AG04450 (cell line): ENCODE data around the gene SMTNL2. TPM values are rescaled to one million over a fixed set of nuclear protein-coding genes. Genes with fewer than 3 reads are reported as not detected.
"Not testable (repeated sequence)": the region's sequence is repeated elsewhere in the genome, so short reads cannot be mapped to it uniquely, and the experiment has no call there.

Source experiments
- CTCF ChIA-PET: fragments of 300-600, 350-600 bp; formaldehyde crosslinking; extraction: SDS; loops from one replicate; lab custom pipeline; 2022; ENCODE audit warnings: antibody characterized with exemption, inconsistent platforms; lab: Charles Lee
- POLR2A ChIA-PET: fragments of 350-600 bp; formaldehyde crosslinking; extraction: SDS; loops from one replicate; lab custom pipeline; 2021; ENCODE audit warnings: antibody characterized with exemption, inconsistent platforms; lab: Yijun Ruan, JAX
- DNase-seq: peaks from one replicate; pipeline ENCODE4 v3.0.0-alpha.2; 2011; ENCODE audit warnings: low read depth, low spot score
- H3K27ac ChIP-seq: one replicate; pipeline ENCODE4 v1.5.1; 2012; ENCODE audit warnings: low read depth, low read length, control low read depth
- H3K27me3 ChIP-seq: one replicate; pipeline ENCODE4 v1.6.0; 2012; ENCODE audit warnings: low read length; ENCODE audit not compliant: control insufficient read depth, insufficient read depth
- H3K4me3 ChIP-seq: 2 replicates; pipeline ENCODE4 v1.5.1; 2011; ENCODE audit warnings: mild to moderate bottlenecking, low read depth, low read length, control low read depth
- H3K9me3 ChIP-seq: 2 replicates; pipeline ENCODE4 v1.5.1; 2012; ENCODE audit warnings: low read length; ENCODE audit not compliant: control insufficient read depth, insufficient read depth
- CTCF ChIP-seq: IDR thresholded peaks from 2 replicates; pipeline ENCODE4 v1.5.1; 2011; ENCODE audit warnings: low read depth, low read length, control low read depth, inconsistent platforms
- polyA plus RNA-seq: library from polyadenylated mRNA; depleted of rRNA; stranded (reverse); fragments of >200 nt; gene quantifications from 2 replicates; pipeline ENCODE4 v1.2.3, GENCODE V29; 2011

The SMTNL2 gene
- polyA plus RNA-seq, 1 experiment = 0.04 TPM

- Histone ChIP-seq H3K9me3 (no peaks in the 10 kb centered on the region; the same call in 1 of the 2 replicates), H3K4me3 (no peak overlapping the region), H3K27ac (no peak overlapping the region), H3K27me3 (peaks cover 40% of the 10 kb centered on the region)
- ChIA-PET CTCF (interaction anchor here (3.6 kb wide), 1 partner anchor 35 kb away, joined by 21 read pairs; no protein-coding TSS in a partner anchor), POLR2A (no interaction called here)
- no peak for TF ChIP-seq CTCF
- no peak for DNase-seq
Observed at GRCh38 chr17:4601326-4601725, 17.0 kb downstream of the SMTNL2 start.

GRCh38 chr17:4602041-4602440 lies 17.7 kb downstream of the SMTNL2 start:
- POLR2A ChIA-PET = no interaction called here
- no peak for TF ChIP-seq CTCF
- Histone ChIP-seq H3K27me3 (peaks cover 39% of the 10 kb centered on the region), H3K9me3 (no peaks in the 10 kb centered on the region; the same call in 1 of the 2 replicates), H3K27ac (no peak overlapping the region), H3K4me3 (no peak overlapping the region)
- DNase-seq = no peak
- CTCF ChIA-PET = interaction anchor here (0.6 kb wide), 1 partner anchor 230 kb away, joined by 3 read pairs; no protein-coding TSS in a partner anchor

GRCh38 chr17:4604111-4604644 lies 19.8 kb downstream of the SMTNL2 start:
- DNase-seq = no peak
- ChIA-PET POLR2A (no interaction called here), CTCF (no interaction called here)
- H3K27me3 ChIP-seq = peaks cover 27% of the 10 kb centered on the region
- H3K4me3 ChIP-seq = no peak overlapping the region
- no peak overlapping the region for H3K27ac ChIP-seq
- no peaks in the 10 kb centered on the region; the same call in 1 of the 2 replicates for H3K9me3 ChIP-seq
- TF ChIP-seq CTCF = no peak

GRCh38 chr17:4604736-4605135 lies 20.4 kb downstream of the SMTNL2 start:
- CTCF ChIA-PET = interaction anchor here (1.1 kb wide), 1 partner anchor 38 kb away, joined by 5 read pairs; no protein-coding TSS in a partner anchor
- POLR2A ChIA-PET, H3K9me3 ChIP-seq, DNase-seq, H3K27ac ChIP-seq, H3K4me3 ChIP-seq: not testable (repeated sequence)
- H3K27me3 ChIP-seq = peaks cover 26% of the 10 kb centered on the region

- Histone ChIP-seq H3K27ac (no peak overlapping the region), H3K27me3 (peaks cover 26% of the 10 kb centered on the region), H3K4me3 (no peak overlapping the region), H3K9me3 (no peaks in the 10 kb centered on the region)
- TF ChIP-seq CTCF = no peak
- ChIA-PET POLR2A (no interaction called here), CTCF (interaction anchor here (1.1 to 1.5 kb wide), 2 partner anchors 19 to 39 kb away, joined by 4 to 5 read pairs; no protein-coding TSS in a partner anchor)
- DNase-seq = no peak
Observed at GRCh38 chr17:4605826-4606225, 21.5 kb downstream of the SMTNL2 start.
